GM19238 (cell line): ENCODE results near the gene CHCHD3.

ENCODE experiments used
- DNase-seq: peaks from one replicate; pipeline ENCODE4 v3.0.0; 2011; ENCODE audit warnings: low spot score; ENCODE audit not compliant: insufficient read length

CHCHD3 gene

DNA sequence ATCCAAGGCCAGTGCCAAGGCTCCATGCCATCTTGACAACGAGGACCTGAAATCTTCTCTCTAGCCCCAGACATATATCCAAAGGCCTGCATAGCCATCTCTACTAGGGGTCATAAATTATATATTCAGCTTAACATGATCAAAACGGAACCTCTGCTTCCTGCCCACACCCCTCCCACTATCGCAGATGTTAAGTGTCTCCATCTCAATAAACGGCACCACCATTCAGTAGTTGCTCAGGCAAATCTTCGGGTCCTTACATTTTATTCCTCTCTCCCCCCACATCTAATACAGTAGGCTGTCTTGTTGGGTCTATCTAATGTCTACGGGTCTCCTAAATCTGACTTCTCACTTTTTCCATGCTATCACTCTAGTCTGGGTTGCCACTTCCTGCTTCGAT is 304.5 kb downstream of the CHCHD3 start:
- DNase-seq = no peak

DNA sequence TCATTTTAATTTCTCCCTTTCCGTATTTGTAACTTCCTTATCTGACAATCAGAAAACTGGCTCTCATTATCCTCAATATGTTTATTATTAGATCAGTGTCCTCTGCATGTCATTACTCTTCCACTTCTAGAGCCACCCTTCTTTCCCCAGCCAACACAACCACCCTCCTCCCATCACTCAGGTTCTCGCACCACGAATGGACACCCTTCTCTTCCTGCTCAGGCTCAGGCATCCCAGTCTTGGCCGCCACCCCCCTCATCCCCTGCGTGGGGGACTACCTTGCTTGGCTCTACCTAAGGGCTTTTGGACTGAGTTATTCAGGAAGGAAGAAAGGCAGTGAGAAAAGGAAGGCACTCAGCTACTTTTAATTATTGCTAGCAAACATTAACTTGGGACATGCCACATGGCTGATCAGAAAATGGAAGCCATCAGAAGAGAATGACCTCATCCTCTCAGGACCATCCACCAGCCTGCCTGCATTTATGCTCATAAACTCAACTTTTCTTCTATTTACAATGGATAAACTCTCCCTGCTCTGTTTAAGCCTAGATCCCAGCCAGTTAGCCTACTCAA is 305.8 kb downstream of the CHCHD3 start:
- no peak for DNase-seq

GRCh38 chr7:132773527-132773956 is 308.3 kb downstream of the CHCHD3 start:
- no peak for DNase-seq

DNA sequence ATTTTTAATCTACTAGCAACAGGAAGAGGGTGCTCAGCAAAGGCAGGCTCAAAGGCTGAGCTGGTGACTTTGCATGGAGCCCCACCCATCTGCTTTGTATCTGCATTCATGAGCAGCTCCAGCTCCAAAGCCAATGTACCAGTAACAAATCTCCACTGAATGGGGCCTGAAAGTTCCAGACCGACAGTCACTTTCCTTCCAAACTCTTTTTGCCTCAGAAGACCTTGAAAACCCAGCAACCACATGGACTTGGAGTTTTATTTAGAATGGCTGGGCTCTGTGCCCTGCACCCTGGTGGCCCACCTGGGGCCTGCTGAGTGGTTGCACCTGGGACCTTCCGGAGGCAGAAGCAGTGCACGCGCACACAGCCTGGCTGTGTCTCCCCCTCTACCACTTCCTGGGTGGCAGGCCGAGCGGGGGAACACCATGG is 310.6 kb downstream of the CHCHD3 start:
- no peak for DNase-seq

- no peak for DNase-seq
Measured at GRCh38 chr7:132770055-132770454, 311.8 kb downstream of the CHCHD3 start.

- DNase-seq = no peak
Measured at GRCh38 chr7:132769280-132769679, 312.6 kb downstream of the CHCHD3 start.

DNA sequence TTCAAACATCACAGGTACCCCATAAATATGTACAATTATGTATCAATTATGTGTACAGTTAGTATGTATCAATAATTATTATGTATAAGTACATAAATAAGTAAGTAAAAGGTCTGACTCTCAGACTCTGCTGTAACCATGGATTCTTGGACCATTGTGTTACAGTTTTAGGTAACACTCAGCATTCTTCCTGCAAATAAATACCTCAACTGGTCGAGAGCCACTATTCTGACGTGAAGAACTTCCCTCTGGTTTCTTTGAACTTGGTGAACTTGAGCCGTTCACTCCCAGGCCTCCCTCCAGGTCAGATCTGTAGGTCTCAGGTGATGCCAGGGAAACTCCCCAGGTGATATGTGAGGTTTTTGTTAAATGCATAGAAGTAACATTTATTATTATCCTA is 313.8 kb downstream of the CHCHD3 start:
- DNase-seq = no peak

DNA sequence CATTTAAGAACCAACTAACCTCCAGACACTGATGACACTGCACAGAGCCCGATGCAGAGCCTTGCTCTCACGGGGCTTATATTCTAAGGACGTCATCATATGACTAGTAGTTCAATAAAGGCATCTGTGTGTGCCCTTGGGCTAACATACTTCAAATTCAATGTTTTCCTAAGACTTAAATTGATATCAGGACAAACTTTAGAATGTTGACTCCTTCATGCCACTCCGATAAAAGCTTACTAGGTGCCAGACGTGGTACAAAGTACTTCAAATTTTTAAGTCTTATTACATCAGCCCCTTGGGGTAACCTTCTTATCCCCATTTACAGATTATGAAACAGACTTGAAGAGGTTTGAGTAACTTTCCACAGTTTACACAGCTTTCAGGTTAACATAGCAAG is 314.5 kb downstream of the CHCHD3 start:
- no peak for DNase-seq

DNA sequence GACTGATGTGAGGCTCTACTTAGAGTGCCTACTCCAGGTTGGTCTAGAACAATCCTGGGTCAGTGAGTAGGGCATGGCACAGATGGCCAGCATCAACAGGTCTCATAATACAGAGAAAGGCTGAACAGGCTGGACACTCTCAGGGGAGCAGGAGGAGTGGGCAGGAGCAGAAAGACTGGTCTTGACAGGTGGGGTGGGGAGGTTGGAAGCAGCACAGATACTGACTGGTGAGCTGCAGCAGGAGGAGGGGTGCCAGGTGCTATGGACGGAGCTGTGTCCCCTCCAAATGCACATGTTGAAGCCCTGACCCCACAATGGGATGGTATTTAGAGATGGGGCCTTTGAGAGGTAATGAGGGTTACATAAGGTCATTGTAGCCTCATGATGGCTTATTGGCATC is 315.2 kb downstream of the CHCHD3 start:
- DNase-seq = no peak

- no peak for DNase-seq
Measured at GRCh38 chr7:132765861-132766260, 316.0 kb downstream of the CHCHD3 start.

DNA sequence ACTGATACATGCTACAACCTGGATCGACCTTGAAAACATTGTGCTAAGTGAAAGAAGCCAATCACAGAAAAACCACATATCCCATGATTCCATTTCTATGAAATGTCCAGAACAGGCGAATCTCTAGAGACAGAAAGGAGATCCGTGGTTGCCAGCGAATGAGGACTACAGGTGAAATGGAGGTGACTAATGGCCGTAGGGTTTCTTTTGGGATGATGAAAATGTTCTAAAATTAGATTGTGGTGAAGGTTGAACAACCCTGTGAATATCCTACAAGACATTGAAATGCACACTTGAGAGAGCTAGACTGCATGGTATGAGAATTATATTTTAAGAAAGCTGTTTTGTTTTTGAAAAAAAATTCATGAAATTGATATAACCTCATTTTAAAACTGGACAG is 317.1 kb downstream of the CHCHD3 start:
- DNase-seq = no peak

DNA sequence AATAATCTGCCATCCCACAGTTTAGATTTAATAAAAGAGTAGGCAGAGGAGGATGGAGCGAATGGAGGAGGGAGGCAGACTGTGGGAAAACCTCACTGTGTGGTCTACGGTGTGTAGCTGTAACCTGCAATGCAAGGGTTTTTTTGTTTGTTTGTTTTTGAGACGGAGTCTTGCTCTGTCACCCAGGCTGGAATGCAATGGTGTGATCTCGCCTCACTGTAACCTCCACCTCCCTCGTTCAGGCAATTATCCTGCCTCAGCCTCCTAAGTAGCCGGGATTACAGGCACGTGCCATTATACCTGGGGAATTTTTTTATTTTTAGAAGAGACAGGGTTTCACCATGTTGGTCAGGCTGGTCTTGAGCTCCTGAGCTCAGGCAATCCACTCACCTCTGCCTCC is 321.0 kb downstream of the CHCHD3 start:
- DNase-seq = no peak

- DNase-seq = no peak
Measured at GRCh38 chr7:132760244-132760623, 321.7 kb downstream of the CHCHD3 start.

DNA sequence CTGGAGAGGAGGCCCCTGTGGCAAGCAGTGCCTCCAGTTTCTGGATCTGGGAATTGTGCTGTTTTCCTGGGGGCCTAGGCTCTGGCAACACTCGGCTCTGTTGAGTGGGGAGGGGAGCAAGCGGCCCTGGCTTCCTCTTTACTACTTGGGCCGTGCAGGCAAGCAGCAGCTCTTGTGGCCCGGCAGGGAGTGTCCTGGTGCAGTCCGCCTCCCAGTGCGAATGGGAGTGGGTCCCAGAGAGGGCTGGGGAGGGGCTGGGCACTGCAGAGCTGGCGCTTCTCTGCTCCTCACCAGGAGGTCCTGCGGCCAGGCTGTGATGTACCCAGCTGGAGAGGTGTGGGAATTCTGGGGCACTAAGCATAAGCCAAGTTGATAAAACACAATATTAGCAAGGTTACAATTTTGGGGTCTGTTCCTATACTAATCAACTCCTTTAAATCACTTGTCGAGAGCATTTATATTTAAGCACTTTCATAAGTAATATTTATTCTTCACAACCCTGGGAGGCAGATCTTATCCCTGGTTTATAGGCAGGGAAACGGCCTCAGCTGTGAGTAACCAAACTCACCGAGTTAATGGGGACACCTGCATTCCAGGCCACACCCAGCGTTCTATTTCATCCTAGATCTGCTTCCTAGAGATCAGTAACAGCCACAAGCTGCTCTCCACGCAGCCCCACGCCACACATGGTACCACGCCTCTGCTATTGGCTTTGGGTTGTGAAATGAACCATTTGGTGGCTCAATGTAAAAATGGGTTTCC is 322.2 kb downstream of the CHCHD3 start:
- no peak for DNase-seq

DNA sequence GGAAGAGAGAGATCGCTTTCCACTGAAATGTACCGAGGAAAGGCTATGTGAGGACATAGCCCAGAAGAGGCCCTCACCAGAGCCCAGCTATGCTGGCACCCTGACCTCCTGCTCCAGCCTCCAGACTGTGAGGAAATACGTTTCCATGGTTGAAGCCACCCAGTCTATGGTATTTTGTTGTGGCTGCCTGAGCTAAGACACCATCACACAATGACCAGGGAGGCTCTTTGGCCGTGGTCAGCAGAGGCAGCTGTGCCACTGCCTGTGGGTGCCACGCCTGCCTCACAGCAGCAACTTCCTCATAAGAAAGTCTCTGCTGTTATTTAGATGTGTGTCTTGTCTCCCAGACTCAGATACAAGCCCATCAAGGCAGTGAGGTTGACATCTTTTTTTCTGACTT is 322.9 kb downstream of the CHCHD3 start:
- DNase-seq = no peak

GRCh38 chr7:132757783-132758182 is 324.1 kb downstream of the CHCHD3 start:
- DNase-seq = no peak

DNA sequence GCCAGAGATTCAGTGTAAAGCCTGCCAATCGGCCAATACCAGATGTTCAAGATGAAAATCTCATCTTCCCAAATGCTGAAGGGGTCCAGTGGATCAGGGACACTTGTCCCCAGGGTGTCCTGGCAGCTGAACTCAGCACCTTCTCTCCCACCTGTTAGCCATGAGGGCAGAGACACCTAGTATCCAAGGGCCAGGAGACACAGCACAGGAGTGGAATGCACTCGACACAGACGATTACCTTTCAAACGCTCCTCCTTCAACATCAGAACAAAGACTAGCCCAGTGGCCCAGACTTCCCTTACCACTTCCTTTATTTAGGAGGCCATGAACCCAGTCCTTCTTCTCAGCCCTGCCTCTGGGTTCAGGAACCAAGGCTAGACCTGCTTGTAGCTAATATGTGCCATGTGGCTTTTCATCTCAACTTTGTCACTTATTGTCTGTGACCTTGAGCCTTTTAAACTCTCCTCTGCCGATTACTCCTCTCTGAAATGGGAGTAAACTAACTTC is 325.4 kb downstream of the CHCHD3 start:
- DNase-seq = no peak

- DNase-seq = no peak
Measured at GRCh38 chr7:132755538-132756483, 326.1 kb downstream of the CHCHD3 start.

- no peak for DNase-seq
Measured at GRCh38 chr7:132752431-132752830, 329.5 kb downstream of the CHCHD3 start.

- no peak for DNase-seq
Measured at GRCh38 chr7:132751244-132751647, 330.6 kb downstream of the CHCHD3 start.

DNA sequence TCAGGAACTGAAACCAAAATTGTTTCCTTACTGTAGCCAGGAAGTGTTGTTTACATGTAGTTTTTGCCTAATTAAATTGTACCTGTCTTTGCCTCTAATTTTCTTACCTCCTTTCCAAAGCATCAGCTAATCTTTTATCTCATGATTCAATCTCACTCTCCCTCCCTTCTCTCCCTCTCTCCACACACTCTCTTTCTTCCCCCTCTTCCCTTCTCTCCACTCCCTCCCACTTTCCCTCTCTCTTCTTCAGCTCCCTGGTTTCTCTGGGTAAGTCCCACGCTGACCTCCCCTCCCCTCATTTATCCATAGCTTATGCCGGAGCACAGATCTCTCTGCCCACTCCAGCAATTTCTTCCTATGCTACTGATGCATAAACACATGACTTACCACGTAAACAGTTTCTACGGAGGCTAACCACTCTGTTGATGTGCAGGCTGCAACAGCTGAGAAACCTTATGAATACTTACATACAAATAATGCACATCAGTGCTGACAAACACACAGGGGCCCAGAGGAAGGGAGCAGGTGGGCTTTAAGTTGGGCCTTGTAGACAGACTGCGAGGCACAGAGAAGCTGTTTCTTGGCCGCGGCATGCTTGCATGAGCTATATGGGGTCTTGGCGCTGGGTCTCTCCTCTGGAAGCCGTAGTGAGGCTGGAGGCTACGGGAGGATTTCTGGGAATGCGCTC is 331.2 kb downstream of the CHCHD3 start:
- DNase-seq = no peak
